Adrenal gland (tissue), 5 donors: ENCODE measurements around the gene METAP2.

Source experiments
- POLR2A ChIP-seq, 2 donors: fragments of 450-650 bp; IDR thresholded peaks; one replicate each; pipeline ENCODE4 v1.6.1; 2017; ENCODE audit warnings: antibody characterized with exemption in 2 of 2, mild to moderate bottlenecking in 2 of 2, moderate library complexity in 1 of 2
- TF ChIP-seq, protein P1 (sequence below), 6 experiments: fragments of 450-650 bp in 4 of 6; fragments of 200-600 bp in 2 of 6; sonication (generic) in 1 of 6; IDR thresholded peaks; 1 replicate in 5 of 6; 2 replicates in 1 of 6; pipeline versions ENCODE4 v1.5.1 to v1.8.0; 2016 to 2021; ENCODE audit warnings: antibody characterized with exemption in 6 of 6, mild to moderate bottlenecking in 2 of 6, moderate library complexity in 1 of 6
- donor health status: DM: no; HTN: no; CAD: no.

DNA sequence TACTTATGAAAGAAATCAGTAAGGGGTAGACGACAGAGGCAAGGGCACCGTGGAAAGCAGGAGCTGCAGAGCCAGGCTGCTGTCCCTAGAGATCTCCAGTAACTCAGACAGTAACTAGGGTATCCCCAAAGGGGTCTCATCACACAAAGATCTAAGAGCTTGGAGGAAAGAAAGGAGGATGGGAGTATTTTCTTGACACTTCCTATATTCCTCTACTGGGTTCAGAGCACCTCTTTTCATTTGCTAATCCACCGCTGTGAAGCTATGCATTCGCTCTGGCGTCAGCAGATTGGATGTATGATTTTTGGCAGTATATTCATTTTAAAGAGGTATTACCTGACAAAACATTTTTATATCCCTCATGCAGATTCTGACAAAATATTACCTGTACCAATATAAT, 64.7 kb downstream of the METAP2 start:
- TF ChIP-seq, protein P1, sequence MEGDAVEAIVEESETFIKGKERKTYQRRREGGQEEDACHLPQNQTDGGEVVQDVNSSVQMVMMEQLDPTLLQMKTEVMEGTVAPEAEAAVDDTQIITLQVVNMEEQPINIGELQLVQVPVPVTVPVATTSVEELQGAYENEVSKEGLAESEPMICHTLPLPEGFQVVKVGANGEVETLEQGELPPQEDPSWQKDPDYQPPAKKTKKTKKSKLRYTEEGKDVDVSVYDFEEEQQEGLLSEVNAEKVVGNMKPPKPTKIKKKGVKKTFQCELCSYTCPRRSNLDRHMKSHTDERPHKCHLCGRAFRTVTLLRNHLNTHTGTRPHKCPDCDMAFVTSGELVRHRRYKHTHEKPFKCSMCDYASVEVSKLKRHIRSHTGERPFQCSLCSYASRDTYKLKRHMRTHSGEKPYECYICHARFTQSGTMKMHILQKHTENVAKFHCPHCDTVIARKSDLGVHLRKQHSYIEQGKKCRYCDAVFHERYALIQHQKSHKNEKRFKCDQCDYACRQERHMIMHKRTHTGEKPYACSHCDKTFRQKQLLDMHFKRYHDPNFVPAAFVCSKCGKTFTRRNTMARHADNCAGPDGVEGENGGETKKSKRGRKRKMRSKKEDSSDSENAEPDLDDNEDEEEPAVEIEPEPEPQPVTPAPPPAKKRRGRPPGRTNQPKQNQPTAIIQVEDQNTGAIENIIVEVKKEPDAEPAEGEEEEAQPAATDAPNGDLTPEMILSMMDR (IDR thresholded peaks at IDR 0.05), result no peak
- no peak for TF ChIP-seq POLR2A (IDR thresholded peaks at IDR 0.05)
